ENCODE data around the gene RDH11.
A peak's percentile ranks its signal among the peaks of the same experiment; 100 is the strongest.
"Not testable (repeated sequence)": the region's sequence is repeated elsewhere in the genome, so short reads cannot be mapped to it uniquely, and the experiment has no call there.

Gene RDH11

GRCh38 chr14:67704484-67705089 lies 9.0 kb upstream of the RDH11 start:
- H3K4me3 ChIP-seq (replicated peaks; ENCODE audit: low read depth, low read length) = no peak overlapping the region
- peak; percentile 74 for TF ChIP-seq CTCF (IDR thresholded peaks at IDR 0.05; ENCODE audit: low read depth, low read length, missing control alignments)
- DNase-seq (ENCODE audit: extremely low read depth, low read depth) = peak; percentile 29

- no peak for DNase-seq (ENCODE audit: extremely low read depth, low read depth)
- no peak overlapping the region for H3K4me3 ChIP-seq (replicated peaks; ENCODE audit: low read depth, low read length)
- no peak for TF ChIP-seq CTCF (IDR thresholded peaks at IDR 0.05; ENCODE audit: low read depth, low read length, missing control alignments)
Observed at GRCh38 chr14:67703997-67704396, 8.4 kb upstream of the RDH11 start.

- not testable (repeated sequence) for H3K4me3 ChIP-seq (replicated peaks; ENCODE audit: low read depth, low read length); DNase-seq (ENCODE audit: extremely low read depth, low read depth)
Observed at GRCh38 chr14:67701492-67701891, 5.9 kb upstream of the RDH11 start, which contains the start of gene RDH12. TSS of gene RDH12 (plus strand) at chr14:67701886. CDS start at chr14:67722643, 20,757 bp downstream.

GRCh38 chr14:67698179-67698578 lies 2.6 kb upstream of the RDH11 start:
- no peak for TF ChIP-seq CTCF (IDR thresholded peaks at IDR 0.05; ENCODE audit: low read depth, low read length, missing control alignments)
- no peak for DNase-seq (ENCODE audit: extremely low read depth, low read depth)

GRCh38 chr14:67697006-67697405 lies 1.4 kb upstream of the RDH11 start:
- TF ChIP-seq CTCF (IDR thresholded peaks at IDR 0.05; ENCODE audit: low read depth, low read length, missing control alignments) = no peak
- no peak overlapping the region for H3K4me3 ChIP-seq (replicated peaks; ENCODE audit: low read depth, low read length)
- DNase-seq (ENCODE audit: extremely low read depth, low read depth) = no peak

More at GRCh38 chr14:67698179-67698578, 2.6 kb upstream of the RDH11 start:
- no peak overlapping the region for H3K4me3 ChIP-seq (replicated peaks; ENCODE audit: low read depth, low read length)

GRCh38 chr14:67694791-67695393 lies 672 bp downstream of the RDH11 start:
- H3K4me3 ChIP-seq (replicated peaks; ENCODE audit: low read depth, low read length) = peak overlapping the region; percentile 97
- peak; percentile 77 for DNase-seq (ENCODE audit: extremely low read depth, low read depth)
- TF ChIP-seq CTCF (IDR thresholded peaks at IDR 0.05; ENCODE audit: low read depth, low read length, missing control alignments) = no peak

GRCh38 chr14:67690011-67690410 lies 5.6 kb downstream of the RDH11 start:
- DNase-seq (ENCODE audit: extremely low read depth, low read depth) = no peak
- TF ChIP-seq CTCF (IDR thresholded peaks at IDR 0.05; ENCODE audit: low read depth, low read length, missing control alignments) = no peak
- H3K4me3 ChIP-seq (replicated peaks; ENCODE audit: low read depth, low read length) = no peak overlapping the region
